Measurements from ENCODE around the gene GOLGA8A. TPM values are rescaled to one million over a fixed set of nuclear protein-coding genes. Genes with fewer than 3 reads are reported as not detected.

Gene GOLGA8A, protein sequence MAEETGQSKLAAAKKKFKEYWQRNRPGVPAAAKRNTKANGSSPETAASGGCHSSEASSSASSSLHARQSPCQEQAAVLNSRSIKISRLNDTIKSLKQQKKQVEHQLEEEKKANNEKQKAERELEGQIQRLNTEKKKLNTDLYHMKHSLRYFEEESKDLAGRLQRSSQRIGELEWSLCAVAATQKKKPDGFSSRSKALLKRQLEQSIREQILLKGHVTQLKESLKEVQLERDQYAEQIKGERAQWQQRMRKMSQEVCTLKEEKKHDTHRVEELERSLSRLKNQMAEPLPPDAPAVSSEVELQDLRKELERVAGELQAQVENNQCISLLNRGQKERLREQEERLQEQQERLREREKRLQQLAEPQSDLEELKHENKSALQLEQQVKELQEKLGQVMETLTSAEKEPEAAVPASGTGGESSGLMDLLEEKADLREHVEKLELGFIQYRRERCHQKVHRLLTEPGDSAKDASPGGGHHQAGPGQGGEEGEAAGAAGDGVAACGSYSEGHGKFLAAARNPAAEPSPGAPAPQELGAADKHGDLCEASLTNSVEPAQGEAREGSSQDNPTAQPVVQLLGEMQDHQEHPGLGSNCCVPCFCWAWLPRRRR
- 1 to 10 TPM; 5.7 to 5.9 TPM for total RNA-seq

DNA sequence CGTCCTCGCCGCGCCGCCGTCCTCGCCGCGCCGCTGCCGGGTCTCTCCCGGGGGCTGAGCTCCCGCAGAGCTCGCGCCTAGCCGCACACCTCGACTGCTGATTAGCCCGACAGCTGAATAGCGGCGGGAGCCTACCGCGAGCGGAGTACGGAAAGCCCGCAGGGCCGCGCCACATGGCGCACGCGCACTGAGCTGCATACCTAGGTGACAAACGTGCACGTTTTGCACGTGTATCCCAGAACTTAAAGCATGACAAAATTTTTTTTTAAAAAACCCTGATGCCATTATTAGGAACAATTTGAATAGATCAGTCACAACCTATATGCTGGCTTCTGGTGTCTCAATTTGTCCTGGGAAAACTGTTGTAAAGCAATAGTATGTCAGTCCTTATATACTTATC lies at the start of gene GOLGA8A:
GOLGA8A (minus strand) TSS at position 122 of the 400 bp plus-strand sequence. CDS start 48,117 bp downstream, outside the sequence.
- Histone ChIP-seq H3K27ac (peak within 1 kb of the TSS; percentile 29 to 55), H3K9me3 (no peaks in the 10 kb centered on the region), H3K4me1 (peaks cover 0 to 15% of the 10 kb centered on the region in 2 donors), H3K4me3 (peak within 1 kb of the TSS; percentile 50 to 66), H3K36me3 (no peaks in the 10 kb centered on the region), H3K27me3 (no peaks in the 10 kb centered on the region)
- TF ChIP-seq, protein P1, sequence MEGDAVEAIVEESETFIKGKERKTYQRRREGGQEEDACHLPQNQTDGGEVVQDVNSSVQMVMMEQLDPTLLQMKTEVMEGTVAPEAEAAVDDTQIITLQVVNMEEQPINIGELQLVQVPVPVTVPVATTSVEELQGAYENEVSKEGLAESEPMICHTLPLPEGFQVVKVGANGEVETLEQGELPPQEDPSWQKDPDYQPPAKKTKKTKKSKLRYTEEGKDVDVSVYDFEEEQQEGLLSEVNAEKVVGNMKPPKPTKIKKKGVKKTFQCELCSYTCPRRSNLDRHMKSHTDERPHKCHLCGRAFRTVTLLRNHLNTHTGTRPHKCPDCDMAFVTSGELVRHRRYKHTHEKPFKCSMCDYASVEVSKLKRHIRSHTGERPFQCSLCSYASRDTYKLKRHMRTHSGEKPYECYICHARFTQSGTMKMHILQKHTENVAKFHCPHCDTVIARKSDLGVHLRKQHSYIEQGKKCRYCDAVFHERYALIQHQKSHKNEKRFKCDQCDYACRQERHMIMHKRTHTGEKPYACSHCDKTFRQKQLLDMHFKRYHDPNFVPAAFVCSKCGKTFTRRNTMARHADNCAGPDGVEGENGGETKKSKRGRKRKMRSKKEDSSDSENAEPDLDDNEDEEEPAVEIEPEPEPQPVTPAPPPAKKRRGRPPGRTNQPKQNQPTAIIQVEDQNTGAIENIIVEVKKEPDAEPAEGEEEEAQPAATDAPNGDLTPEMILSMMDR (IDR thresholded peaks at IDR 0.05): no peak
- DNase-seq (ENCODE audit: low spot score): no peak

DNA sequence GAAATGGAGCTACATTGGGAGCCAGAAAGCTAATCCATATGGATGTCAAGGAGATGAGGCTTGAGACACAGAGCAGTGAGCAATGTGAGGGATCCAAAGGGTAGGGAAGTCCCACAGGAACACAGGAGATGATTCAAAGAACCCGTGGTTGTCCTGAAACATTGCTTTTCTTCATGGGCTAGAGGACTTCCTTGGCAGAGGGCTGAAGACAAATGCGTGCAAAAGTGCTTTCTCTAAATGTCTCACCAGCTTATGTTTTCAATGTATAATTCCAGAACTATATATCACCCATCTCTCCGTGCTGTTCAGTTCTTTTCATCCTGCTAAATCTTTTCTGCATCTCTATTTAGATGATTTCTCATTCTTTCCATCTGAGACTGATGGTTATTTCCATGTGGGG lies 46.0 kb upstream of the GOLGA8A start:
- no peaks in the 10 kb centered on the region for H3K27me3 ChIP-seq
- TF ChIP-seq, protein P1 (IDR thresholded peaks at IDR 0.05): no peak

DNA sequence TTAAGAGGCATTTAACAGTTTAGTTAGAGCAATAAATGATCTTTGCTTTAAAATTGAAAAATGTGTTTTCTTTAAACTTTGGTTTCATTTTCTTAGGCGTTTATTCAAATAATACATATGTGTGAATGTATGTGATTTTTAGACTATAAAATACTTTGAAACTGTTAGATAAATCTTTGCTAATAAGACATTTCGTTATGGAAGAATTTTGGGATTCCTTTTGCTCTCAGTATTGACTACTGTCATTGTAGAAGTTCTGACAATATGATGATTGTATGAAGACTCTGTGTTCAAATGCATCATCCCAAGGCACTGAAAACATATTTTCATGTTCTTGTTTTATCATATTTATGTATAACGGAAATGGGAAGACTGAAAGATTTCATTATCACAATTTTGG lies 43.8 kb upstream of the GOLGA8A start:
- TF ChIP-seq, protein P1 (IDR thresholded peaks at IDR 0.05): no peak
- Histone ChIP-seq H3K36me3 (no peaks in the 10 kb centered on the region), H3K4me3 (no peak overlapping the region), H3K27ac (no peak overlapping the region), H3K9me3 (no peaks in the 10 kb centered on the region), H3K27me3 (no peaks in the 10 kb centered on the region), H3K4me1 (no peaks in the 10 kb centered on the region)
- DNase-seq (ENCODE audit: low spot score): no peak

More for the DNA sequence above, 46.0 kb upstream of the GOLGA8A start:
- H3K27ac ChIP-seq: no peak overlapping the region
- H3K9me3 ChIP-seq: no peaks in the 10 kb centered on the region
- no peaks in the 10 kb centered on the region for H3K4me1 ChIP-seq
- no peak overlapping the region for H3K4me3 ChIP-seq
- no peak for DNase-seq (ENCODE audit: low spot score)
- no peaks in the 10 kb centered on the region for H3K36me3 ChIP-seq

DNA sequence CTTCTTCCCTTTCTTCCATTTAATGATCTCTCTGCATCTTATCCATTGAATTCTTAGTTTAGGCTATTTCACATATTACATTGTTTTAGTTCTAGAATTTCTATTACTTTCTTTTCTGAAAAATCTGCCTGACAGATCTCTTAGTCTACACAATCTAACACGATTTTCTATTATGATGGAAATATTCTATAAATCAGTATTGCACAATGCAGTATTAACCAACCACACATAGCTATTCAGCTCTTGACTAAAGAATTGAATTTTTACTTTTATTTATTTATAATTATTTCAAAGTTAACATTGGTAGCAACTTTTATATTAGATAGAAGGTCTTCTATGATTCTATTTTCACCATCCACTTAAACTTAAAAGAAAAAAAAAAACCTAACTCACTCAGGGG lies 36.2 kb upstream of the GOLGA8A start:
- DNase-seq (ENCODE audit: low spot score): no peak
- H3K9me3 ChIP-seq: no peaks in the 10 kb centered on the region
- no peaks in the 10 kb centered on the region for H3K27me3 ChIP-seq
- H3K27ac ChIP-seq: no peak overlapping the region
- TF ChIP-seq, protein P1 (IDR thresholded peaks at IDR 0.05): no peak
- no peaks in the 10 kb centered on the region for H3K4me1 ChIP-seq
- no peak overlapping the region for H3K4me3 ChIP-seq
- no peaks in the 10 kb centered on the region for H3K36me3 ChIP-seq

DNA sequence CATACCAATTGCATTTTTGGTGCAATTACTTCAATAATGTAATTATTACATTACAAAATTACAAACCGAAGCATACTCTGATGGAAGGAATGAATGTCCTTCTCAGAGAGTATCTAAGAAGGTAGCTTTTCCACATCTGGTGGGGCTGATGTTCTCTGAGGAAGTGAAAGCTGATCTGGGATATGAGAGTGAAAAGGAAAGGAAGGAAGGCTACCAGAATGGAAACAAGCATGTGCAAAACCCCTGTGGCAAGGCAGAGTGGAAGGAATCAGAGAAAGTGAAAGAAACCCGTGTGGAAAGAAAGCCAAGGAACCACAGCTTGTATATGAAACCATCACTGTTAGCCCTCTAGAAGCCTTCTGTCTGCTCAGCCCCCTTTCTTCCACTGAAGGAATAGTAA lies 35.3 kb upstream of the GOLGA8A start:
- H3K27ac ChIP-seq: no peak overlapping the region

More for the DNA sequence above, 35.3 kb upstream of the GOLGA8A start:
- Histone ChIP-seq H3K4me3 (no peak overlapping the region), H3K27me3 (no peaks in the 10 kb centered on the region), H3K4me1 (no peaks in the 10 kb centered on the region), H3K9me3 (no peaks in the 10 kb centered on the region), H3K36me3 (no peaks in the 10 kb centered on the region)
- DNase-seq (ENCODE audit: low spot score): no peak
- TF ChIP-seq, protein P1 (IDR thresholded peaks at IDR 0.05): no peak

Measured in right atrium auricular region (tissue), 2 donors.